ENCODE results near the gene OXTR.

DNA sequence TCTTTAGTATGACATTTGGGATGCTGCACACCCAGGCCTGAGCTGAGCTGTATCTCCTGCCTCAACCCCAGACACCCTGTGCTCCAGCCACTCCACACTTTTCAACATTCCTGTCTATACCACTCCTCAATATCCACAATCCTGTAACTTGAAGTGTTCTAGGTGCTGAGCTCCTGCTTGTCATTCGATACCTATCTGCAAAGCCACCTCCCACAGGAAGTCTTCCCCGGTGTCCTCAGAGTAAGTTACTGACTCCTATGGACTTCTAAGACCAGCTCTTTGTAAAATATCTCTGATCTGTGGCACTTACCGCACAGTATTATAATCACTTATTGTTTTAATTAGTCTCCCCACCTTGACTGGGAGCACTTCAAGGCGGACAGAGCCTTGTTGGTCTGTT is 37.0 kb downstream of the OXTR start:
- TF ChIP-seq POLR2A (IDR thresholded peaks at IDR 0.05; ENCODE audit: low read depth, low read length) (no peak), MAZ (IDR thresholded peaks at IDR 0.05; ENCODE audit: borderline replicate concordance, low read depth, low read length) (no peak), ELK1 (IDR thresholded peaks at IDR 0.05; ENCODE audit: borderline replicate concordance, low read depth, low read length) (no peak), RCOR1 (IDR thresholded peaks at IDR 0.05; ENCODE audit: insufficient replicate concordance, low read length) (no peak), MXI1 (IDR thresholded peaks at IDR 0.05; ENCODE audit: borderline replicate concordance, low read depth, low read length) (no peak), RFX5 (IDR thresholded peaks at IDR 0.05; ENCODE audit: low read depth, low read length) (no peak), CEBPB (IDR thresholded peaks at IDR 0.05; ENCODE audit: low read depth, low read length) (no peak)
- TF ChIP-seq, protein P1, sequence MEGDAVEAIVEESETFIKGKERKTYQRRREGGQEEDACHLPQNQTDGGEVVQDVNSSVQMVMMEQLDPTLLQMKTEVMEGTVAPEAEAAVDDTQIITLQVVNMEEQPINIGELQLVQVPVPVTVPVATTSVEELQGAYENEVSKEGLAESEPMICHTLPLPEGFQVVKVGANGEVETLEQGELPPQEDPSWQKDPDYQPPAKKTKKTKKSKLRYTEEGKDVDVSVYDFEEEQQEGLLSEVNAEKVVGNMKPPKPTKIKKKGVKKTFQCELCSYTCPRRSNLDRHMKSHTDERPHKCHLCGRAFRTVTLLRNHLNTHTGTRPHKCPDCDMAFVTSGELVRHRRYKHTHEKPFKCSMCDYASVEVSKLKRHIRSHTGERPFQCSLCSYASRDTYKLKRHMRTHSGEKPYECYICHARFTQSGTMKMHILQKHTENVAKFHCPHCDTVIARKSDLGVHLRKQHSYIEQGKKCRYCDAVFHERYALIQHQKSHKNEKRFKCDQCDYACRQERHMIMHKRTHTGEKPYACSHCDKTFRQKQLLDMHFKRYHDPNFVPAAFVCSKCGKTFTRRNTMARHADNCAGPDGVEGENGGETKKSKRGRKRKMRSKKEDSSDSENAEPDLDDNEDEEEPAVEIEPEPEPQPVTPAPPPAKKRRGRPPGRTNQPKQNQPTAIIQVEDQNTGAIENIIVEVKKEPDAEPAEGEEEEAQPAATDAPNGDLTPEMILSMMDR (conservative IDR thresholded peaks at IDR 0.05; ENCODE audit: low read depth, low read length), result no peak

Measured in IMR-90 (cell line).